GM19467 (cell line): Measurements from ENCODE around the gene ITGB1BP1.

Experiments
- ATAC-seq: cut with Tn5 transposase; IDR thresholded peaks from one replicate; pipeline ENCODE4 v1.9.1; 2021; ENCODE audit warnings: mild to moderate bottlenecking, moderate library complexity; ENCODE audit not compliant: unreplicated experiment

The ITGB1BP1 gene

GRCh38 chr2:9355270-9355669 is 68.1 kb downstream of the ITGB1BP1 start:
- ATAC-seq: no peak

DNA sequence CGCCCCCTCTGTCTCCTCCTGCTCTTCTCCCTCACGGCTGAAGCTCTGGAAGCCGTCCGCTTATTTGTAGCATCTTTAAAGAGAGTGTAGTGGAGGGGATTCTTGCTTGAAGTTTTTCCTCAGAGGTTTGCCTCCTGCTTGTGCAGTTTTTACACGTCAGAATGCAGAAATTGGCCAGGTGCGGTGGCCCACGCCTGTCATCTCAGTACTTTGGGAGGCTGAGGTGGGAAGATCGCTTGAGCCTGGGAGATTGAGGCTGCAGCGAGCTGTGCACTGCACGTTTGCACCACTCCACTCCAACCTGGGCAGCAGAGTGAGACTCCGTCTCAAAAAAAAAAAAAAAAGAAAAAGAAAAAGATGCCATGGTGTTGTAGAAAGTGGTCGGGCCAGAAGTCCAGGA is 69.0 kb downstream of the ITGB1BP1 start:
- no peak for ATAC-seq
